SU-DHL-6 (cell line): Measurements from ENCODE around the gene INTS3.

Source experiments
- EZH2phosphoT487 ChIP-seq: fragments of 200-600 bp; sonication (generic), shearing (Covaris generic); conservative IDR thresholded peaks from 2 replicates; pipeline ENCODE4 v1.6.1; 2018; ENCODE audit warnings: mild to moderate bottlenecking, antibody characterized with exemption, low read length, moderate library complexity, mixed read lengths
- TF ChIP-seq, protein P1 (sequence below): fragments of 200-600 bp; sonication (generic); IDR thresholded peaks from one replicate; pipeline ENCODE4 v1.5.1; 2017; ENCODE audit warnings: antibody characterized with exemption, mild to moderate bottlenecking, low read length, moderate library complexity; ENCODE audit not compliant: insufficient read depth, poor library complexity, severe bottlenecking

DNA sequence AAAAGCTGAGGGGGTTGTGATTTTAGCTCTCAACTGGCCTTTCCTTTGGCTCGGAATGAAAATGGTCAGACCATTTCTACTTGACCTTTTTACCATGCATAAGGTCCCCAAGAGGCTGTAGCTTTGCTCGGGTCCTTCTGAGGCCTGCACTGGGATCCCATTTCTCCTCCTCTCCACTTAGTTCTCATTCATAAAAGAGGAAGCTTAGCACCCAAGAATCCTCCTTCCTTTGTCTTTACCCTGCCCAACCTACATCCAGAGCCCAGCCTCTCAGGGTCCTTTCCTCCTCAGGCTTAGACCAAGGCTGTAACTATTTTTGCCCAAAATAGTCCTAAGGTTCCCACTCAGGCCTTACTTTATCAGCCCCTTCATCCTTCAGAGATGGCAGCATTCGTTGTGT is 41.4 kb downstream of the INTS3 start:
- TF ChIP-seq, protein P1, sequence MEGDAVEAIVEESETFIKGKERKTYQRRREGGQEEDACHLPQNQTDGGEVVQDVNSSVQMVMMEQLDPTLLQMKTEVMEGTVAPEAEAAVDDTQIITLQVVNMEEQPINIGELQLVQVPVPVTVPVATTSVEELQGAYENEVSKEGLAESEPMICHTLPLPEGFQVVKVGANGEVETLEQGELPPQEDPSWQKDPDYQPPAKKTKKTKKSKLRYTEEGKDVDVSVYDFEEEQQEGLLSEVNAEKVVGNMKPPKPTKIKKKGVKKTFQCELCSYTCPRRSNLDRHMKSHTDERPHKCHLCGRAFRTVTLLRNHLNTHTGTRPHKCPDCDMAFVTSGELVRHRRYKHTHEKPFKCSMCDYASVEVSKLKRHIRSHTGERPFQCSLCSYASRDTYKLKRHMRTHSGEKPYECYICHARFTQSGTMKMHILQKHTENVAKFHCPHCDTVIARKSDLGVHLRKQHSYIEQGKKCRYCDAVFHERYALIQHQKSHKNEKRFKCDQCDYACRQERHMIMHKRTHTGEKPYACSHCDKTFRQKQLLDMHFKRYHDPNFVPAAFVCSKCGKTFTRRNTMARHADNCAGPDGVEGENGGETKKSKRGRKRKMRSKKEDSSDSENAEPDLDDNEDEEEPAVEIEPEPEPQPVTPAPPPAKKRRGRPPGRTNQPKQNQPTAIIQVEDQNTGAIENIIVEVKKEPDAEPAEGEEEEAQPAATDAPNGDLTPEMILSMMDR = no peak
- no peak for TF ChIP-seq EZH2phosphoT487
